Mucosa of gallbladder (tissue), 1 donor: ENCODE data around the gene GDPGP1. TPM values are rescaled to one million over a fixed set of nuclear protein-coding genes. Genes with fewer than 3 reads are reported as not detected.

Experiments used
- total RNA-seq: library from RNA; stranded (reverse); gene quantifications from one replicate; pipeline ENCODE4 v1.2.1, GENCODE V29; 2021
- donor health status: DM: no; HTN: no; CAD: no.

The GDPGP1 gene
- total RNA-seq, 1 donor from 2014 or later = 12.6 TPM

Other genes starting within 250 kb of the GDPGP1 start
- 30.2 TPM for gene ZNF710, start 232.9 kb upstream of the GDPGP1 start, total RNA-seq
- gene IDH2, start 131.7 kb upstream of the GDPGP1 start, total RNA-seq = 73.2 TPM
- gene SEMA4B, start 32.9 kb upstream of the GDPGP1 start, total RNA-seq = 79.7 TPM
- gene CIB1, start 268 bp upstream of the GDPGP1 start, total RNA-seq = 106 TPM
- gene TTLL13, start 15.3 kb downstream of the GDPGP1 start, total RNA-seq = 0.32 TPM
- 91.8 TPM for gene NGRN, start 31.5 kb downstream of the GDPGP1 start, total RNA-seq
- gene ZNF774, start 118.1 kb downstream of the GDPGP1 start, total RNA-seq = 18.4 TPM
- 159 TPM for gene IQGAP1, start 154.0 kb downstream of the GDPGP1 start, total RNA-seq